PC-3 (cell line): ENCODE measurements around the gene SHF. TPM values are rescaled to one million over a fixed set of nuclear protein-coding genes. Genes with fewer than 3 reads are reported as not detected.

Experiments used
- ATAC-seq: fragments of 200-7000 bp; cut with Tn5 transposase; 2 replicates; pipeline ENCODE4 v1.9.1; 2020; ENCODE audit warnings: mild to moderate bottlenecking, moderate library complexity
- BruUV-seq: library from RNA; stranded (reverse); fragments of 400-500 nt; replicated peaks from 2 replicates; lab custom pipeline; 2021; lab: Mats Ljungman, UMichigan
- CTCF ChIA-PET: fragments of 300-600 bp; sonication (Branson Sonifier 250); formaldehyde crosslinking; loops from one replicate; lab custom pipeline; 2022; ENCODE audit warnings: antibody characterized with exemption; lab: Charles Lee
- POLR2A ChIA-PET: fragments of 300-600 bp; sonication (Branson Sonifier 250); formaldehyde crosslinking; loops from one replicate; lab custom pipeline; 2022; ENCODE audit warnings: antibody characterized with exemption; ENCODE audit not compliant: unreplicated experiment; lab: Charles Lee
- DNase-seq: peaks from one replicate; pipeline ENCODE4 v3.0.0-alpha.2; 2015
- H2AFZ ChIP-seq: fragments of 300-600 bp; sonication (generic); 2 replicates; pipeline ENCODE4 v1.6.0; 2016; ENCODE audit warnings: antibody characterized with exemption, low read length
- H3F3A ChIP-seq: fragments of 300-600 bp; sonication (generic); one replicate; pipeline ENCODE4 v1.6.0; 2017; ENCODE audit warnings: antibody characterized with exemption, low read length, control low read depth, mild to moderate bottlenecking; ENCODE audit not compliant: unreplicated experiment
- H3K27ac ChIP-seq: fragments of 300-600 bp; sonication (generic); 2 replicates; pipeline ENCODE4 v1.5.1; 2016; ENCODE audit warnings: mild to moderate bottlenecking, low read length
- H3K27me3 ChIP-seq: fragments of 300-600 bp; sonication (generic); 2 replicates; pipeline ENCODE4 v1.6.1; 2016; ENCODE audit warnings: low read length, mixed read lengths
- H3K36me3 ChIP-seq: fragments of 300-600 bp; sonication (generic); 2 replicates; pipeline ENCODE4 v1.6.1; 2016; ENCODE audit warnings: low read depth, mixed run types, low read length, mixed read lengths
- H3K4me1 ChIP-seq: fragments of 300-600 bp; sonication (generic); 2 replicates; pipeline ENCODE4 v1.5.1; 2016; ENCODE audit warnings: low read length; ENCODE audit not compliant: insufficient read depth
- H3K4me2 ChIP-seq: fragments of 300-600 bp; sonication (generic); 2 replicates; pipeline ENCODE4 v1.6.0; 2016; ENCODE audit warnings: low read length
- H3K4me3 ChIP-seq: fragments of 300-600 bp; sonication (generic); 2 replicates; pipeline ENCODE4 v1.5.1; 2016; ENCODE audit warnings: mild to moderate bottlenecking, low read length, mixed read lengths
- H3K79me2 ChIP-seq: fragments of 300-600 bp; sonication (generic); 2 replicates; pipeline ENCODE4 v1.6.1; 2017; ENCODE audit warnings: low read length, mixed read lengths
- H3K9ac ChIP-seq: fragments of 300-600 bp; sonication (generic); 2 replicates; pipeline ENCODE4 v1.6.0; 2016; ENCODE audit warnings: mild to moderate bottlenecking, low read length
- H3K9me2 ChIP-seq: fragments of 300-600 bp; sonication (generic); replicated peaks from 2 replicates; pipeline ENCODE4 v1.6.1; 2016; ENCODE audit warnings: mixed run types, low read length, mixed read lengths
- H3K9me3 ChIP-seq: fragments of 300-600 bp; sonication (generic); 2 replicates; pipeline ENCODE4 v1.6.1; 2016; ENCODE audit warnings: low read length, mixed read lengths
- H4K20me1 ChIP-seq: fragments of 300-600 bp; sonication (generic); 2 replicates; pipeline ENCODE4 v1.6.1; 2016; ENCODE audit warnings: low read length, mixed read lengths
- EZH2 ChIP-seq: fragments of 300-600 bp; sonication (generic); IDR thresholded peaks from one replicate; pipeline ENCODE4 v1.6.1; 2017; ENCODE audit warnings: antibody characterized with exemption, mild to moderate bottlenecking, low read length; ENCODE audit not compliant: unreplicated experiment
- EZH2phosphoT487 ChIP-seq: fragments of 300-600 bp; sonication (generic); IDR thresholded peaks from 2 replicates; pipeline ENCODE4 v1.6.1; 2018; ENCODE audit warnings: mild to moderate bottlenecking, antibody characterized with exemption, low read length, borderline replicate concordance
- intact Hi-C: fragments of 100-400 bp; cut with micrococcal nuclease; formaldehyde crosslinking; loops from 2 replicates; pipeline ENCODE4 v1.9.0; 2023
- total RNA-seq: library from RNA; depleted of rRNA; stranded (reverse); fragments of >200 nt; gene quantifications from 2 replicates; pipeline ENCODE4 v1.2.3, GENCODE V29; 2014
- TF ChIP-seq, protein P1 (sequence below): fragments of 300-600 bp; sonication (generic); conservative IDR thresholded peaks from 2 replicates; pipeline ENCODE4 v1.5.1; 2017; ENCODE audit warnings: antibody characterized with exemption, low read depth, mild to moderate bottlenecking, low read length

SHF gene
- total RNA-seq, 1 experiment from 2014 or later: 1.2 TPM

DNA sequence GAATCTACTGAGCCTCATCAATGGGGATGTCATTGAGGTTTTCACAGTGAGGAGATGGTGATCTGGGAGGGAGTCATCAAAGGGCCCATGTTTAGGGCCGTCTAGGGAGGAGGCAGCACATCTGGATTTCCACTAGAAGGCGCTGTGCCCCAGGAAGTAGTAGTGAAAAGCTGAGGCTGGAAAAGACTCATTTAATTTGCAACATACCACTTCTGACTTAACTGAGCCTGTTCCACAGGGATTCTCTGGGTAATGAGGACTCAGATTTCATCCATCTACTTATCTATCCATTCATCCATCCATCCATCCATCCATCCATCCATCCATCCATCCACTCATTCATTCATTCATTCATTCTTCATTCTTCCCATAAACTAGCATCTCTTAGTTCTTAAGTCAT lies 17.4 kb upstream of the SHF start:
- ATAC-seq: peak; percentile 35
- Histone ChIP-seq H3K9me2 (no peaks in the 10 kb centered on the region), H4K20me1 (no peaks in the 10 kb centered on the region), H3K79me2 (no peaks in the 10 kb centered on the region), H3F3A (no peaks in the 10 kb centered on the region), H3K27ac (no peak overlapping the region), H3K9ac (no peak overlapping the region), H2AFZ (peak overlapping the region; percentile 36), H3K9me3 (no peaks in the 10 kb centered on the region), H3K36me3 (no peaks in the 10 kb centered on the region), H3K4me2 (no peak overlapping the region), H3K4me1 (no peaks in the 10 kb centered on the region), H3K27me3 (no peaks in the 10 kb centered on the region), H3K4me3 (no peak overlapping the region)
- no peak for TF ChIP-seq EZH2phosphoT487
- TF ChIP-seq, protein P1, sequence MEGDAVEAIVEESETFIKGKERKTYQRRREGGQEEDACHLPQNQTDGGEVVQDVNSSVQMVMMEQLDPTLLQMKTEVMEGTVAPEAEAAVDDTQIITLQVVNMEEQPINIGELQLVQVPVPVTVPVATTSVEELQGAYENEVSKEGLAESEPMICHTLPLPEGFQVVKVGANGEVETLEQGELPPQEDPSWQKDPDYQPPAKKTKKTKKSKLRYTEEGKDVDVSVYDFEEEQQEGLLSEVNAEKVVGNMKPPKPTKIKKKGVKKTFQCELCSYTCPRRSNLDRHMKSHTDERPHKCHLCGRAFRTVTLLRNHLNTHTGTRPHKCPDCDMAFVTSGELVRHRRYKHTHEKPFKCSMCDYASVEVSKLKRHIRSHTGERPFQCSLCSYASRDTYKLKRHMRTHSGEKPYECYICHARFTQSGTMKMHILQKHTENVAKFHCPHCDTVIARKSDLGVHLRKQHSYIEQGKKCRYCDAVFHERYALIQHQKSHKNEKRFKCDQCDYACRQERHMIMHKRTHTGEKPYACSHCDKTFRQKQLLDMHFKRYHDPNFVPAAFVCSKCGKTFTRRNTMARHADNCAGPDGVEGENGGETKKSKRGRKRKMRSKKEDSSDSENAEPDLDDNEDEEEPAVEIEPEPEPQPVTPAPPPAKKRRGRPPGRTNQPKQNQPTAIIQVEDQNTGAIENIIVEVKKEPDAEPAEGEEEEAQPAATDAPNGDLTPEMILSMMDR: peak; percentile 94
- intact Hi-C loops: loop anchor here (1.0 to 10.0 kb wide), 5 partner anchors 42 to 250 kb away; partner anchors contain the start of genes DUOX1 and DUOXA1
- DNase-seq: peak; percentile 86
- POLR2A ChIA-PET: no interaction called here
- CTCF ChIA-PET: interaction anchor here (0.6 to 5.8 kb wide), 5 partner anchors 10 to 49 kb away, joined by 3 to 36 read pairs (median 3); no protein-coding TSS in a partner anchor
- BruUV-seq: no TSS peak

DNA sequence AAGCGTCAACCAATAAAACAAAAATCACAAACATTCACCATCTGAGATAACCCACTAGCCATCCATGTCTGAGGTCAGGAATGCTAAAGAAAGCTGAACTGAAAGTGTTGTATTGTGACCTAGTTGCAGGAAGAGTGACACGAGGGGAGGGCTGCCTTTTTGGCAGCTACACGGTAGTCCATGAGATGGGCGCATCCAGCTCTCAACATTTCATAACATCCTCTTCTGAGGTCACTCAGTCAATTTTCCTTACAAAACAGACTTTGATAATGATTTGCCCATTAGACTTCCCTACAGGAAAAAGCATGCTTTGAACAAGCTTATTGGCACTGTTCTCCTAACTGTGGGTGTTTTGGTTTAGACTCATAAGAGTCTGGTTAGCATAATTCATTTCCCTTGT lies 15.4 kb upstream of the SHF start:
- BruUV-seq: no TSS peak
- Histone ChIP-seq H2AFZ (no peak overlapping the region), H3K4me1 (no peaks in the 10 kb centered on the region), H3F3A (peaks cover 3% of the 10 kb centered on the region), H3K4me3 (no peak overlapping the region), H3K9me3 (no peaks in the 10 kb centered on the region), H3K36me3 (no peaks in the 10 kb centered on the region), H4K20me1 (no peaks in the 10 kb centered on the region), H3K4me2 (no peak overlapping the region), H3K9ac (no peak overlapping the region), H3K27ac (no peak overlapping the region), H3K79me2 (no peaks in the 10 kb centered on the region), H3K27me3 (no peaks in the 10 kb centered on the region), H3K9me2 (no peaks in the 10 kb centered on the region)
- DNase-seq (no peak), ATAC-seq (no peak)
- CTCF ChIA-PET: interaction anchor here (0.7 to 5.8 kb wide), 3 partner anchors 17 to 199 kb away, joined by 4 to 36 read pairs (median 5); a partner anchor contains a TSS
- intact Hi-C loops: loop anchor here (10.0 kb wide), 2 partner anchors 78 to 252 kb away; partner anchors contain the start of genes DUOX1 and DUOXA1
- TF ChIP-seq, protein P1: no peak
- TF ChIP-seq EZH2: no peak
- no peak for TF ChIP-seq EZH2phosphoT487
- POLR2A ChIA-PET: no interaction called here

DNA sequence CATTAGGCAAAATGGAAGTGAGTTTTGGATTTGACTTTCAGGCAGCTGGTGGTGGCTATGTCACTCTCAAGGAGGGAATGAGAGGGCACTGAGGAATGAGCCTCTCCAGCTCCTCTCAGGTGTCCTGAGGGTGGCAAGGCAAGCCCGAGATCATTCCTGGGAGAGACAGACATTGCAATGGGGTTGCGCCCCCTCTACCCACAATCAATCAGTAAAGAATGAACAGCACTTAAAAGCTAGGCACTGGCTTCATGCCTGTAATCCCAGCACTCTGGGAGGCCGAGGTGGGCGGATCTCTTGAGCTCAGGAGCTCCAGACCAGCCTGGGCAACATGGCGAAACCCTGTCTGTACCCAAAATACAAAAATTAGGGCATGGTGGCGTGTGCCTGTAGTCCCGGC lies 14.1 kb upstream of the SHF start:
- Histone ChIP-seq H2AFZ (no peak overlapping the region), H3K9ac (no peak overlapping the region), H3K9me2 (no peaks in the 10 kb centered on the region), H3K27ac (no peak overlapping the region), H3K4me2 (no peak overlapping the region), H3K79me2 (no peaks in the 10 kb centered on the region), H3K4me3 (no peak overlapping the region), H3K27me3 (no peaks in the 10 kb centered on the region), H3F3A (peaks cover 3% of the 10 kb centered on the region), H3K9me3 (no peaks in the 10 kb centered on the region), H3K4me1 (0 out of 2 replicates have a peak, but pooled peaks cover 4% of the 10 kb centered on the region), H3K36me3 (no peaks in the 10 kb centered on the region), H4K20me1 (no peaks in the 10 kb centered on the region)
- no TSS peak for BruUV-seq
- DNase-seq (no peak), ATAC-seq (no peak)
- CTCF ChIA-PET: interaction anchor here (1.7 to 5.8 kb wide), 3 partner anchors 39 to 200 kb away, joined by 5 to 36 read pairs (median 8); a partner anchor contains a TSS
- TF ChIP-seq EZH2 (no peak), EZH2phosphoT487 (no peak)
- TF ChIP-seq, protein P1: no peak
- POLR2A ChIA-PET: no interaction called here
- intact Hi-C loops: loop anchor here (10.0 kb wide), 2 partner anchors 77 to 253 kb away; partner anchors contain the start of genes DUOX1 and DUOXA1
